HG03469 (cell line): ENCODE results near the gene MYO9B.
"Not testable (repeated sequence)": the region's sequence is repeated elsewhere in the genome, so short reads cannot be mapped to it uniquely, and the experiment has no call there.

Source experiments
- ATAC-seq: cut with Tn5 transposase; IDR thresholded peaks from one replicate; pipeline ENCODE4 v1.9.1; 2021; ENCODE audit warnings: mild to moderate bottlenecking, moderate library complexity, moderate number of reproducible peaks; ENCODE audit not compliant: unreplicated experiment

The MYO9B gene

GRCh38 chr19:17086120-17086519 lies 10.5 kb downstream of the MYO9B start:
- ATAC-seq: no peak

DNA sequence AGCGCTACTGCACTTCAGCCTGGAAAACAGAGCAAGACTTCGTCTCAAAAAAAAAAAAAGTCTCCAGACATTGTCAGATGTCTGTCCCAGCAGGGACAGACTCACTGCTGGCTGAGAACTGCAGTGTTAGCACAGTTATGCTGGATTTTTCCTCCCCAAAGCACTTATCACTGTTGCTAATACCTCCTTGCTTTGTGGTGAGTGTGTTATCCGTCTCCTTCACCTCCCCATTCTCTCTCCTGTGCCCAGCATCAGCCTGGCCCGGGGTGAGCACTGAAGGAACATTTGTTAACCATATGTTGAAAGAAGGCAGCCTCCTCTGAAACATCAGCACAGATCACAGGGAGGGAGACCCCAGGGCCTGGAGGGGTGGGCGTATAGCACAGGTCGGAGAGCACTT lies 11.3 kb downstream of the MYO9B start:
- no peak for ATAC-seq

- ATAC-seq: no peak
Measured at GRCh38 chr19:17088552-17088951, 13.0 kb downstream of the MYO9B start.

DNA sequence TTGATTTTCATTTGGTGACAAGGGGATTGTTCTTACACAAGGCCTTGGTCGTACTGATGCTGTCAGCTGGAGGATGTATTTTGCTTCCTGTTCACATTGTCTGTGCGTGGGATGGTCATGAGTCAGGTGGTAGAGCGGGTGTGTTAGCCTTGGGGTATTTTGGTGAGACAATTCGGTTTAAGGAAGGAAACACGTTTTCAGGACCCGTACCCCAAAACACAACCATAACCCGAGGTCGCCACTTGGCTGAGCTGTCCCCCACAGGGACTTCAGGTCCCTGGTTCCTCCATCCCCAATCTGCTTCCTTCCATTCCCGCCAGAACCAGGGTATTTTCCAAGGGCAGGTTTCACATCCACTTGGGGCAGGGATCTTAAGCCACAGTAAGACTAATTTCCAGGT lies 15.0 kb downstream of the MYO9B start:
- ATAC-seq: no peak

DNA sequence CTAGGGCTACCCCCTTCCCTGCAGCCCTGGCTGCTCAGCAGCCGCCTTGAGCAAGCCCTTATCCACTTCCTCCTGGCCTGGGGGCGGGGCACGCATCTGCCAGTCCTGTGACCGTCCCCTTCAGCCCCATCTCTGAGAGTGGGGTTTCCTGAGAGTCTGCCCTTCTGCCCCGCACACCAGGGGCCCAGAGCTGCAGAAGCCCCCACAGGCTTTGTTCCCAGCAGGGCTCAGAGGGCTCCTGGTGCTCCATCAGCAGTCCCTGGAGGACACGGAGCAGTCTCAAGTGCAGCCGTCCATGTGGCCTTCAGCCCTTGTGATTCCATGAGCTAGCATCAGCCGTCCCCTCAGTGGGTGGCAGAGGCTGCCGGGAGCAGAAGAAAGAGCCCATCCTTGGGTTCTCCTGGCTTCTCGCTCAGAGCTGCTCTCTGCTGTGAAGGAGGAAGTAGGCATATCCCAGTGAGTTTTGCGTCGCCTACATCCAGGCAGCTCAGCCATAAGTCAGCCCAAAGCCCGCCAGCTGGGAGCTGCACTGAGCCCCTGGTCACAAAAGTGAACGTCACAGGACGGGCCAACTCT lies 16.3 kb downstream of the MYO9B start:
- no peak for ATAC-seq

- ATAC-seq: no peak
Measured at GRCh38 chr19:17092696-17093095, 17.1 kb downstream of the MYO9B start.

DNA sequence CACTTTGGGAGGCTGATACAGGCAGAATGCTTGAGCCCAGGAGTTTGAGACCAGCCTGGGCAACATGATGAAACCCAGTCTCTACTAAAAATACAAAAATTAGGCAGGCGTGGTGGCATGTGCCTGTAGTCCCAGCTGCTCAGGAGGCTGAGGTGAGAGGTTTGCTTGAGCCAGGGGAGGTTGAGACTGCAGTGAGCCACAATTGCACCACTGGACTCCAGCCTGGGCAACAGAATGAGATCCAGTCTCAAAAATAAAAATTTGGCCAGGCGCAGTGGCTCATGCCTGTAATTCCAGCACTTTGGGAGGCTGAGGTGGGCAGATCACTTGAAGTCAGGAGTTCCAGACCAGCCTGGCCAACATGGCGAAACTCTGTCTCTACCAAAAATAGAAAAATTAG lies 19.1 kb downstream of the MYO9B start:
- not testable (repeated sequence) for ATAC-seq

- no peak for ATAC-seq
Measured at GRCh38 chr19:17095141-17095919, 19.8 kb downstream of the MYO9B start.

DNA sequence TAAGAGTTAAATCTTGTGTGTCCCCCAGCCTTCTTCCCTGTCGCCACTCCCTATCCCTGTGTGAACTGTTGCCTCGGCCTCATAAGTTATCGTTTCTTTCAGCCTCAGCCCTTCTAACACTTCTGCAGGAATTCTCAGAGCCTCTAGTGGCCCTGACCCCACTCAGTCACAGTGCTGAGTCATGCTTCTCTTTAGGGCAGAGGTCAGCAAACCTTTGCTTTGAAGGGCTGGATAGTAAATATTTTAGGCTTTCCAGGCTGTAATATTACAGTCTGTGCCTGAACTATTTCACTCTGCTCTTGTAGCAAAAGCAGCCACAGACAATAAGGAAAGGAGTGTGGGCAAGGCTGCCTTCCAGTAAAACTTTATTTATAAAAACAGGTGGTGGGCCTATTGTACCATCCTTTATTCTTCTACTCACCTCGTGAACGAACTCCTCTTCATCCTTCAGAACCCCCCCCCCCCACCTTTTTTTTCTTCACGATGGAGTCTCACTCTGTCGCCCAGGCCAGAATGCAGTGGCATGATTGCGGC lies 22.1 kb downstream of the MYO9B start:
- no peak for ATAC-seq

GRCh38 chr19:17098326-17098725 lies 22.7 kb downstream of the MYO9B start:
- ATAC-seq: no peak

DNA sequence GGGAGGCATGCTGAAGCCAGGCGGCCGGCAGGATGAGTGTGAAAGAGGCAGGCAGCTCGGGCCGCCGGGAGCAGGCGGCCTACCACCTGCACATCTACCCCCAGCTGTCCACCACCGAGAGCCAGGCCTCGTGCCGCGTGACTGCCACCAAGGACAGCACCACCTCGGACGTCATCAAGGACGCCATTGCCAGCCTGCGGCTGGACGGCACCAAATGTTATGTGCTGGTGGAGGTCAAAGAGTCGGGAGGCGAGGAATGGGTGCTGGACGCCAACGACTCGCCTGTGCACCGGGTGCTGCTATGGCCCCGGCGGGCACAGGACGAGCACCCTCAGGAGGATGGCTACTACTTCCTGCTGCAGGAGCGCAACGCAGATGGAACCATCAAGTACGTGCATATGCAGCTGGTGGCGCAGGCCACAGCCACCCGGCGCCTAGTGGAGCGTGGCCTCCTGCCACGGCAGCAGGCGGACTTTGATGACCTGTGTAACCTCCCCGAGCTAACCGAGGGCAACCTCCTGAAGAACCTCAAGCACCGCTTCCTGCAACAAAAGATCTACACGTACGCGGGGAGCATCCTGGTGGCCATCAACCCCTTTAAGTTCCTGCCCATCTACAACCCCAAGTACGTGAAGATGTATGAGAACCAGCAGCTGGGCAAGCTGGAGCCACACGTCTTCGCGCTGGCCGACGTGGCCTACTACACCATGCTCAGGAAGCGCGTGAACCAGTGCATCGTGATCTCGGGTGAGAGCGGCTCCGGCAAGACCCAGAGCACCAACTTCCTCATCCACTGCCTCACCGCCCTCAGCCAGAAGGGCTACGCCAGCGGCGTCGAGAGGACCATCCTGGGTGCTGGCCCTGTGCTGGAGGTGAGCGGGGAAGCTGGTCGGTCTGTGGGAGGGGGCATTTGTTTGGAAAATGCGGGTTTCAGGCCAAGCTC lies 26.4 kb downstream of the MYO9B start:
- ATAC-seq: no peak

GRCh38 chr19:17103177-17103576 lies 27.6 kb downstream of the MYO9B start:
- ATAC-seq: no peak

DNA sequence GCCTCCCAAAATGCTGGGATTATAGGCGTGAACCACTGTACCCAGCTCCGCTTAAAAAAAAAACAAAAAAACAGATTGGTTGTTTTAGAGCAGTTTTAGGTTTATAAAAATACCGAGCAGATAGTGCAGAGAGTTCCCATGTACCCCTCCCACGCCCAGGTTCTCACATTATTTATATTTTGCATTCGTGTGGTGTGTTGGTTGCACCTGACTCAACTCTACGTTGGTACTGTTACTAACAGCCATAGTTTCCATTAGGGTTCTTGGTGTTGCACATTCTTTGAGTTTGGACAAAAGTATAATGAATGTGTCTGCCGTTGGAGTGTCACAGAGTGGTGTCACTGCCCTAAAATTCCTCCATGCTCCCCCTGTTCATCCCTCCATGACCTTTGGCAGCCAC lies 29.1 kb downstream of the MYO9B start:
- ATAC-seq: no peak

- ATAC-seq: no peak
Measured at GRCh38 chr19:17105556-17105955, 30.0 kb downstream of the MYO9B start.

DNA sequence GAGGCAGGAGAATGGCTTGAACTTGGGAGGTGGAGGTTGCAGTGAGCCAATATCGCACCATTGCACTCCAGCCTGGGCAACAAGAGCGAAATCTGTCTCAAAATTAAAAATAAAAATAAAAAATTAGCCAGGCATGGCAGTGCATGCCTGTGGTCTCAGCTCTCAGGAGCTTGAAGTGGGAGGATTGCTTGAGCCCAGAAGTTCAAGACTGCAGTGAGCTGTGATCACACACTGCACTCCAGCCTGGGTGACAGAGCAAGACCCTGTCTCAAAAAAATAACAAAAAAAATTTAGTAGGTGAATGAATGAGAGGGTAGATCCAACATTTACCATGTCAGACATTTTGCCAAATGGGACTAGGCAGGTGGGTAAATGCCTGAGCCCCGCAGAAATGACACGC lies 31.4 kb downstream of the MYO9B start:
- not testable (repeated sequence) for ATAC-seq

DNA sequence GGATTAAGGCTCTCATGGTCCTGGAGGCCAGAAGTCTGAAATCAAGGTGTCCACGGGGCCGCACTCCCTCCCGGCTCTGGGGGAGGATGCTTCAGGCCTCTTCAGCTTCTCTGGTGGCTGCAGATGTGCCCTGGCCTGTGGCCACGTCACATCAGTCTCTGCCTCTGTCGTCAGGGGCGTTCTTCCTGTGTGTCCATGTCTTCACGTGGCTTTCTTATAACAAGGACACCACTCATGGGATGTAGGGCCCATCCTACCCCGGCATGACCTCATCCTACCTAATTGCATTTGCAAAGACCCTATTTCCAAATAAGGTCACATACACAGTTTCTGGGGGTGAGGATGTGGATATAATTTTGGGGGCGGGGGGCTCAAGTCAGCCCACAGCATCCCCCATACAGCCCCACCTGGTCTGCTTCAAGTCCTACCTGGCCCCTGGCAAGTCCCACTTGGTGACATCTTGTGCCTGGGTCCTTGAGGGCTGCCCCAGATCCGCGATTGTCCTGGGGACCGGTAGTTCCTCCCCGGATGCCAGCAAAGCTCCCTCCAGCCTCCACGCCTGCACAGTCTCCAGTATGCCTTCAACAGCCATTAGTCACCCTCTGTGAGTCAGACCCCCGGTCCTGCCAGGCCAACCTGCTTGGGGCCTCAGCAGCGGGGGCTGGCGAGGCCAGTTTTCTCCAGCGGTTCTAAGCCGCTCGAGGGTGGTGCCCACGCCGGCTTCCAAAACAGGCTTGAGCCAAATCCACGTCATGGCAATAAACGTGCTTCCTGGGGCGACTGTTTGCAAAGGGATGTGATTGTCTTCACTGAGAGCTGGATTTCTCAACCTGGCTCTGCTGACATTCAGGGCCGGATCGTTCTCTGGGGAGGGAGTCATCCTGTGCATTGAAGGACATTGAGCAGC lies 32.2 kb downstream of the MYO9B start:
- ATAC-seq: no peak

DNA sequence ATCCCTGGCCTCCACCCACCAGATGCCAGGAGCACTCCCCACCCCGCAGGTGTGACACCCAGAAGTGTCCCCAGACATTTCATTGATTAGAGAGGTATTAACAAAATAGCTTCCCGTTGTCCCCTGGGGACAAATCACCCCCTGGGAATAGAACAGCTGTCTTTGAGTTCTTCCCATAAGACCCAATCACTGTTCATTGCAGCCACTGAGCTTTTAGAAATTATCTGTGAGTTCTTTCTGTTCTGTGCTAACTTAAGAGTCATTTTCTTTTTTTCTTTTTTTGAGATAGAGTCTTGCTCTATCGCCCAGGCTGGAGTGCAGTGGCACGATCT lies 32.8 kb downstream of the MYO9B start:
- ATAC-seq: no peak

DNA sequence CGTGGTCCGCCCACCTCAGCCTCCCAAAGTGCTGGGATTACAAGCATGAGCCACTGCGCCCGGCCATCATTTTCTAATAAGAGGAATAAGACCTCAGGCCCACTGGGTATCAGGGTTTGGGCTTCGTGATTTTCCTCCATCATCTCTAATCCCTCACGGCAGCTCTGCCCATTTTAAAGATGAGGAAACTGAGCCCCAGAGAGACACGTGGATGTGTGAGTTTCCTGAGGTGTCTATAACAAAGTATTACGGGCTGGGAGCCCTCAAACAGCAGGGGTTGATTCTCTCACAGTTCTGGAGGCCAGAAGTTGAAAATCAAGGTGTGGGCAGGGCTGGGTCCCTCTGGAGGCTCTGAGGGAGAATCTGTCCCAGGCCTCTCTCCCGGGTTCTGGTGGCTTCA lies 33.7 kb downstream of the MYO9B start:
- no peak for ATAC-seq

DNA sequence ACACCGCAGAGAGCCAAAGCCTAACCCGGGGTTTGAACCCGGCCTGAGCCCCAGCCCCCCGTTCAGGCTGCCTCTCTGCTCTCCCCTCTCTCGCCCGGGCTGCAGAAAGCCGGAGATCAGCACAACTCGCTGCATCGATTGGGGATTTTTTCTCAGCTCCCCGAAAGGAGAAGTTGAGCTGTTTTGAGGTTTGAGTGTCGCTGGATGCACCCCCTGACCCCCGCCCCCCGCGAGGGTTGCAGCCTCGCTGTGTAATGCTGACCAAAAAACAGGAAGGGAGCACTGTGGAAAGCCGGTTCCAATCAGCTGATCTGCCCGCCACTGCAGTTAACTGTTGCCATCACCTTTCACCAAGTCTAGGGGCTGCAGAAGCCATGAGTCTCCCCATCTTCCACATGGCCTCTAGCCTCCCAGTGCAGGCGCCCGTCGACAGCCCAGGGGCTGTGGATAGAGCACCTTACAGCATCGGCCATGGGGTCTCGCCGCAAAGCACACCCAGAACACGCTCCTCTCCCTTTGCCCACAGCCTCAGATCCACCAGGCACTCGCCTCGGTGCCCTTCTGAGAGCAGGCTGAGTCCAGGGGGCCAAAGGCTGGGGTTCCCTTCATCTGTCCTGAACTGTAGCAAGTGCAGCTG lies 34.5 kb downstream of the MYO9B start:
- ATAC-seq: peak; percentile 36

DNA sequence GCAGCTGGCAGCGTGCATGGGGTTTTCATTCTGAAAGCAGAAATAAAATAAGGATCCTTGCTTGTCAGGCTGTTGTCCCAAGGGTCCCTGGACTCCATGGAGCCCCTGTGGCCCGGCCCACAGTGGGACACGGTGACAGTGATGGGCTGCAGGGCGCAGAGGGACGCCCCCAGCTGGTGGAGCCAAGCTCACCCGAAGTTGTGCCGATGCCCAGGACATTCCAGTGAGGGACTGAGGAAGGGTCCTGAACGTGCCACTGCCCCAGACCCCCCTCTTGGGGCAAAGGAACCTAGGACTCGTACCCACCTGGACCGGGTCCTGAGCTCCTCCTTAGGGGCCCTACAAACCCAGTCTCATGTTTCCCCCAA lies 35.0 kb downstream of the MYO9B start:
- ATAC-seq: no peak
